GM23338 (cell line): Measurements from ENCODE around the gene RFX3. TPM values are rescaled to one million over a fixed set of nuclear protein-coding genes. Genes with fewer than 3 reads are reported as not detected.

Experiments used
- ATAC-seq: fragments of 200-7000 bp; cut with Tn5 transposase; 3 replicates; pipeline ENCODE4 v1.9.1; 2020
- DNase-seq: peaks from one replicate; pipeline ENCODE4 v3.0.0-alpha.2; 2015; ENCODE audit warnings: low spot score
- H2AFZ ChIP-seq: fragments of 200-600 bp; sonication (generic); 2 replicates; pipeline ENCODE4 v1.8.0; 2016; ENCODE audit warnings: antibody characterized with exemption, mild to moderate bottlenecking, moderate library complexity
- H3F3A ChIP-seq: fragments of 200-600 bp; sonication (generic); replicated peaks from 2 replicates; pipeline ENCODE4 v1.8.0; 2017; ENCODE audit warnings: antibody characterized with exemption, mixed run types, low read depth
- H3K27ac ChIP-seq: fragments of 200-600 bp; sonication (generic); 2 replicates; pipeline ENCODE4 v1.6.1; 2016; ENCODE audit warnings: low read depth
- H3K27me3 ChIP-seq: fragments of 200-600 bp; sonication (generic); 2 replicates; pipeline ENCODE4 v1.8.0; 2016; ENCODE audit warnings: mild to moderate bottlenecking, mixed run types, moderate library complexity; ENCODE audit not compliant: insufficient read depth
- H3K36me3 ChIP-seq: fragments of 200-600 bp; sonication (generic); 2 replicates; pipeline ENCODE4 v1.8.0; 2016; ENCODE audit warnings: mild to moderate bottlenecking; ENCODE audit not compliant: insufficient read depth
- H3K4me1 ChIP-seq: fragments of 200-600 bp; sonication (generic); 2 replicates; pipeline ENCODE4 v1.8.0; 2016; ENCODE audit warnings: mild to moderate bottlenecking, moderate library complexity; ENCODE audit not compliant: insufficient read depth
- H3K4me2 ChIP-seq: fragments of 200-600 bp; sonication (generic); 2 replicates; pipeline ENCODE4 v1.7.1; 2017; ENCODE audit warnings: mixed run types
- H3K4me3 ChIP-seq: fragments of 200-600 bp; sonication (generic); 2 replicates; pipeline ENCODE4 v1.6.1; 2016; ENCODE audit warnings: mixed run types
- H3K79me2 ChIP-seq: fragments of 200-600 bp; sonication (generic); replicated peaks from 2 replicates; pipeline ENCODE4 v1.8.0; 2017; ENCODE audit warnings: mild to moderate bottlenecking; ENCODE audit not compliant: insufficient read depth
- H3K9me2 ChIP-seq: fragments of 200-600 bp; sonication (generic); 2 replicates; pipeline ENCODE4 v1.8.0; 2017; ENCODE audit not compliant: insufficient read depth
- H4K20me1 ChIP-seq: fragments of 200-600 bp; sonication (generic); replicated peaks from 2 replicates; pipeline ENCODE4 v1.8.0; 2017; ENCODE audit warnings: mild to moderate bottlenecking; ENCODE audit not compliant: insufficient read depth
- H3K27ac Mint-ChIP-seq: 2 replicates; pipeline ENCODE4 v1.8.0; 2020; ENCODE audit warnings: inconsistent platforms, mild to moderate bottlenecking, moderate library complexity, mixed read lengths
- H3K27me3 Mint-ChIP-seq: 3 replicates; pipeline ENCODE4 v1.8.0; 2022; ENCODE audit warnings: low read depth, mild to moderate bottlenecking, moderate library complexity, mixed read lengths, inconsistent platforms; ENCODE audit not compliant: insufficient read depth, poor library complexity
- H3K36me3 Mint-ChIP-seq: 3 replicates; pipeline ENCODE4 v1.8.0; 2021; ENCODE audit warnings: low read depth, mild to moderate bottlenecking, inconsistent platforms, moderate library complexity, mixed read lengths
- H3K4me1 Mint-ChIP-seq: 3 replicates; pipeline ENCODE4 v1.8.0; 2020; ENCODE audit warnings: mild to moderate bottlenecking, inconsistent platforms, mixed read lengths
- H3K4me3 Mint-ChIP-seq: 3 replicates; pipeline ENCODE4 v1.8.0; 2021; ENCODE audit warnings: moderate library complexity, mild to moderate bottlenecking, inconsistent platforms, mixed read lengths
- H3K9me3 Mint-ChIP-seq: 3 replicates; pipeline ENCODE4 v1.8.0; 2020; ENCODE audit warnings: moderate library complexity, mild to moderate bottlenecking, inconsistent platforms, mixed read lengths
- CREB1 ChIP-seq: fragments of 250-450 bp; sonication (Bioruptor Pico); IDR thresholded peaks from 2 replicates; pipeline ENCODE4 v1.5.0; 2020; ENCODE audit warnings: low read depth, mild to moderate bottlenecking, moderate library complexity
- CTCF ChIP-seq, 2 experiments: fragments of 200-600 bp in 1 of 2; sonication (generic) in 1 of 2; conservative IDR thresholded peaks; 2 replicates each; pipeline versions ENCODE4 v1.5.1 to v1.6.1; 2016 to 2017; ENCODE audit warnings: antibody characterized with exemption in 2 of 2, low read depth in 2 of 2, mild to moderate bottlenecking in 2 of 2, moderate library complexity in 1 of 2
- ETS1 ChIP-seq: IDR thresholded peaks from 2 replicates; pipeline ENCODE4 v1.6.1; 2016; ENCODE audit warnings: antibody characterized with exemption
- EZH2 ChIP-seq: fragments of 200-600 bp; sonication (generic); IDR thresholded peaks from one replicate; pipeline ENCODE4 v1.8.0; 2017; ENCODE audit warnings: antibody characterized with exemption, mild to moderate bottlenecking, low read depth; ENCODE audit not compliant: unreplicated experiment
- EZH2phosphoT487 ChIP-seq: fragments of 200-600 bp; sonication (generic); IDR thresholded peaks from one replicate; pipeline ENCODE4 v1.8.1; 2018; ENCODE audit warnings: antibody characterized with exemption; ENCODE audit not compliant: unreplicated experiment
- JUNB ChIP-seq: IDR thresholded peaks from one replicate; pipeline ENCODE4 v1.6.1; 2016; ENCODE audit warnings: antibody characterized with exemption; ENCODE audit not compliant: unreplicated experiment
- NANOG ChIP-seq: IDR thresholded peaks from 2 replicates; pipeline ENCODE4 v1.6.1; 2016; ENCODE audit warnings: antibody characterized with exemption, borderline replicate concordance
- POLR2AphosphoS5 ChIP-seq: IDR thresholded peaks from 2 replicates; pipeline ENCODE4 v1.6.1; 2016; ENCODE audit warnings: antibody characterized with exemption, low read depth
- STAT1 ChIP-seq: IDR thresholded peaks from one replicate; pipeline ENCODE4 v1.6.1; 2016; ENCODE audit warnings: antibody characterized with exemption; ENCODE audit not compliant: unreplicated experiment
- polyA plus RNA-seq: library from polyadenylated mRNA; unstranded; fragments of >200 nt; fragmentation: Nextera tagmentation; extraction: Ambion mirVana; gene quantifications from 2 replicates; pipeline ENCODE4 v1.2.1, GENCODE V29; 2016
- total RNA-seq: library from RNA; depleted of rRNA; stranded (reverse); fragments of >200 nt; shearing (Covaris generic); gene quantifications from 2 replicates; pipeline ENCODE4 v1.2.3, GENCODE V29; 2014
- TF ChIP-seq, protein P1 (sequence below): fragments of 250-450 bp; sonication (Bioruptor Pico); IDR thresholded peaks from 2 replicates; pipeline ENCODE4 v1.5.0; 2020; ENCODE audit warnings: mild to moderate bottlenecking, moderate library complexity
- TF ChIP-seq, protein P2 (sequence below): IDR thresholded peaks from one replicate; pipeline ENCODE4 v1.6.1; 2018; ENCODE audit warnings: antibody characterized with exemption; ENCODE audit not compliant: unreplicated experiment

The RFX3 gene
- total and polyA plus RNA-seq, 2 experiments from 2014 or later = 9.8 to 22.1 TPM

DNA sequence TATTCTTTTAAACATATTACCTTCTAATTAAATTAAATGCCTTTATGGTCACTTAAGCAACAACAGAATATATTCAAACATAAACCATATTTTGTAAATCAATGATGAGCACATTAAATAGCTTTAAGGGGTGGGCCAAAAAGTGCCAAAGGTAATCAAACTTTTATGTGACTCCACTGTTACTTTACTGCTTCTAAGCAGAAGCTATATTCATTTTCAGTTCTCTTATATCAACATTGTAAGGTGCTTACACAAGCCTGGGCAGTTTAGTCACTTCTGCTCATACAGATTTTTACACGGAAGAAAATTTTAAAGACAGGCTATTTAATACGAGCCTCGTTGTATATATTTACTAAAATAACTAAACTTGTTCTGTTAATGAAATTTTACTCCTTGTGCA, 29.9 kb downstream of the RFX3 start:
- no peak overlapping the region for H3K4me3 ChIP-seq
- no peak overlapping the region for H3K4me3 Mint-ChIP-seq
- H3K4me1 ChIP-seq = peaks cover 20% of the 10 kb centered on the region
- no peaks in the 10 kb centered on the region for H3K9me2 ChIP-seq
- ATAC-seq (no peak), DNase-seq (no peak)
- TF ChIP-seq JUNB (no peak), EZH2 (no peak), NANOG (no peak), POLR2AphosphoS5 (no peak), STAT1 (no peak), CREB1 (CRISPR knock-in tag) (no peak), EZH2phosphoT487 (no peak)
- TF ChIP-seq, protein P1, sequence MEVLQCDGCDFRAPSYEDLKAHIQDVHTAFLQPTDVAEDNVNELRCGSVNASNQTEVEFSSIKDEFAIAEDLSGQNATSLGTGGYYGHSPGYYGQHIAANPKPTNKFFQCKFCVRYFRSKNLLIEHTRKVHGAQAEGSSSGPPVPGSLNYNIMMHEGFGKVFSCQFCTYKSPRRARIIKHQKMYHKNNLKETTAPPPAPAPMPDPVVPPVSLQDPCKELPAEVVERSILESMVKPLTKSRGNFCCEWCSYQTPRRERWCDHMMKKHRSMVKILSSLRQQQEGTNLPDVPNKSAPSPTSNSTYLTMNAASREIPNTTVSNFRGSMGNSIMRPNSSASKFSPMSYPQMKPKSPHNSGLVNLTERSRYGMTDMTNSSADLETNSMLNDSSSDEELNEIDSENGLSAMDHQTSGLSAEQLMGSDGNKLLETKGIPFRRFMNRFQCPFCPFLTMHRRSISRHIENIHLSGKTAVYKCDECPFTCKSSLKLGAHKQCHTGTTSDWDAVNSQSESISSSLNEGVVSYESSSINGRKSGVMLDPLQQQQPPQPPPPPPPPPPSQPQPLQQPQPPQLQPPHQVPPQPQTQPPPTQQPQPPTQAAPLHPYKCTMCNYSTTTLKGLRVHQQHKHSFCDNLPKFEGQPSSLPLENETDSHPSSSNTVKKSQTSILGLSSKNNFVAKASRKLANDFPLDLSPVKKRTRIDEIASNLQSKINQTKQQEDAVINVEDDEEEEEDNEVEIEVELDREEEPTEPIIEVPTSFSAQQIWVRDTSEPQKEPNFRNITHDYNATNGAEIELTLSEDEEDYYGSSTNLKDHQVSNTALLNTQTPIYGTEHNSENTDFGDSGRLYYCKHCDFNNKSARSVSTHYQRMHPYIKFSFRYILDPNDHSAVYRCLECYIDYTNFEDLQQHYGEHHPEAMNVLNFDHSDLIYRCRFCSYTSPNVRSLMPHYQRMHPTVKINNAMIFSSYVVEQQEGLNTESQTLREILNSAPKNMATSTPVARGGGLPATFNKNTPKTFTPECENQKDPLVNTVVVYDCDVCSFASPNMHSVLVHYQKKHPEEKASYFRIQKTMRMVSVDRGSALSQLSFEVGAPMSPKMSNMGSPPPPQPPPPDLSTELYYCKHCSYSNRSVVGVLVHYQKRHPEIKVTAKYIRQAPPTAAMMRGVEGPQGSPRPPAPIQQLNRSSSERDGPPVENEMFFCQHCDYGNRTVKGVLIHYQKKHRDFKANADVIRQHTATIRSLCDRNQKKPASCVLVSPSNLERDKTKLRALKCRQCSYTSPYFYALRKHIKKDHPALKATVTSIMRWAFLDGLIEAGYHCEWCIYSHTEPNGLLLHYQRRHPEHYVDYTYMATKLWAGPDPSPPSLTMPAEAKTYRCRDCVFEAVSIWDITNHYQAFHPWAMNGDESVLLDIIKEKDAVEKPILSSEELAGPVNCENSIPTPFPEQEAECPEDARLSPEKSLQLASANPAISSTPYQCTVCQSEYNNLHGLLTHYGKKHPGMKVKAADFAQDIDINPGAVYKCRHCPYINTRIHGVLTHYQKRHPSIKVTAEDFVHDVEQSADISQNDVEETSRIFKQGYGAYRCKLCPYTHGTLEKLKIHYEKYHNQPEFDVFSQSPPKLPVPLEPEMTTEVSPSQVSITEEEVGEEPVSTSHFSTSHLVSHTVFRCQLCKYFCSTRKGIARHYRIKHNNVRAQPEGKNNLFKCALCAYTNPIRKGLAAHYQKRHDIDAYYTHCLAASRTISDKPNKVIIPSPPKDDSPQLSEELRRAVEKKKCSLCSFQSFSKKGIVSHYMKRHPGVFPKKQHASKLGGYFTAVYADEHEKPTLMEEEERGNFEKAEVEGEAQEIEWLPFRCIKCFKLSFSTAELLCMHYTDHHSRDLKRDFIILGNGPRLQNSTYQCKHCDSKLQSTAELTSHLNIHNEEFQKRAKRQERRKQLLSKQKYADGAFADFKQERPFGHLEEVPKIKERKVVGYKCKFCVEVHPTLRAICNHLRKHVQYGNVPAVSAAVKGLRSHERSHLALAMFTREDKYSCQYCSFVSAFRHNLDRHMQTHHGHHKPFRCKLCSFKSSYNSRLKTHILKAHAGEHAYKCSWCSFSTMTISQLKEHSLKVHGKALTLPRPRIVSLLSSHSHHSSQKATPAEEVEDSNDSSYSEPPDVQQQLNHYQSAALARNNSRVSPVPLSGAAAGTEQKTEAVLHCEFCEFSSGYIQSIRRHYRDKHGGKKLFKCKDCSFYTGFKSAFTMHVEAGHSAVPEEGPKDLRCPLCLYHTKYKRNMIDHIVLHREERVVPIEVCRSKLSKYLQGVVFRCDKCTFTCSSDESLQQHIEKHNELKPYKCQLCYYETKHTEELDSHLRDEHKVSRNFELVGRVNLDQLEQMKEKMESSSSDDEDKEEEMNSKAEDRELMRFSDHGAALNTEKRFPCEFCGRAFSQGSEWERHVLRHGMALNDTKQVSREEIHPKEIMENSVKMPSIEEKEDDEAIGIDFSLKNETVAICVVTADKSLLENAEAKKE (CRISPR knock-in tag) = no peak
- H3F3A ChIP-seq = no peaks in the 10 kb centered on the region
- no peak overlapping the region for H2AFZ ChIP-seq
- no peak overlapping the region for H3K27ac ChIP-seq
- H3K4me1 Mint-ChIP-seq = peaks cover 16% of the 10 kb centered on the region
- no peak overlapping the region for H3K27ac Mint-ChIP-seq
- H4K20me1 ChIP-seq = no peaks in the 10 kb centered on the region
- H3K4me2 ChIP-seq = no peak overlapping the region
- H3K27me3 Mint-ChIP-seq = no peaks in the 10 kb centered on the region
- H3K27me3 ChIP-seq = no peaks in the 10 kb centered on the region
- H3K36me3 Mint-ChIP-seq = no peaks in the 10 kb centered on the region
- no peaks in the 10 kb centered on the region for H3K9me3 Mint-ChIP-seq
- H3K36me3 ChIP-seq = no peaks in the 10 kb centered on the region
- H3K79me2 ChIP-seq = peaks cover 31% of the 10 kb centered on the region

- Mint-ChIP-seq H3K9me3 (no peaks in the 10 kb centered on the region), H3K4me3 (no peak overlapping the region), H3K27me3 (no peaks in the 10 kb centered on the region), H3K27ac (no peak overlapping the region), H3K36me3 (no peaks in the 10 kb centered on the region), H3K4me1 (no peaks in the 10 kb centered on the region)
- H3K27ac ChIP-seq = no peak overlapping the region
- no peaks in the 10 kb centered on the region for H3F3A ChIP-seq
- no peak overlapping the region for H2AFZ ChIP-seq
- H3K4me1 ChIP-seq = no peaks in the 10 kb centered on the region
- H4K20me1 ChIP-seq = no peaks in the 10 kb centered on the region
- no peaks in the 10 kb centered on the region for H3K27me3 ChIP-seq
- DNase-seq = no peak
- ATAC-seq = no peak
- H3K4me2 ChIP-seq = no peak overlapping the region
- peaks cover 26% of the 10 kb centered on the region for H3K79me2 ChIP-seq
- no peak overlapping the region for H3K4me3 ChIP-seq
- no peaks in the 10 kb centered on the region for H3K36me3 ChIP-seq
- H3K9me2 ChIP-seq = no peaks in the 10 kb centered on the region
- no peak for TF ChIP-seq CREB1 (CRISPR knock-in tag)
- TF ChIP-seq STAT1 = no peak
- TF ChIP-seq ETS1 = no peak
- no peak for TF ChIP-seq CTCF (conservative IDR thresholded peaks at IDR 0.05; ENCODE audit: low read depth in 2 of 2)
- TF ChIP-seq EZH2 = no peak
- TF ChIP-seq, protein P2, sequence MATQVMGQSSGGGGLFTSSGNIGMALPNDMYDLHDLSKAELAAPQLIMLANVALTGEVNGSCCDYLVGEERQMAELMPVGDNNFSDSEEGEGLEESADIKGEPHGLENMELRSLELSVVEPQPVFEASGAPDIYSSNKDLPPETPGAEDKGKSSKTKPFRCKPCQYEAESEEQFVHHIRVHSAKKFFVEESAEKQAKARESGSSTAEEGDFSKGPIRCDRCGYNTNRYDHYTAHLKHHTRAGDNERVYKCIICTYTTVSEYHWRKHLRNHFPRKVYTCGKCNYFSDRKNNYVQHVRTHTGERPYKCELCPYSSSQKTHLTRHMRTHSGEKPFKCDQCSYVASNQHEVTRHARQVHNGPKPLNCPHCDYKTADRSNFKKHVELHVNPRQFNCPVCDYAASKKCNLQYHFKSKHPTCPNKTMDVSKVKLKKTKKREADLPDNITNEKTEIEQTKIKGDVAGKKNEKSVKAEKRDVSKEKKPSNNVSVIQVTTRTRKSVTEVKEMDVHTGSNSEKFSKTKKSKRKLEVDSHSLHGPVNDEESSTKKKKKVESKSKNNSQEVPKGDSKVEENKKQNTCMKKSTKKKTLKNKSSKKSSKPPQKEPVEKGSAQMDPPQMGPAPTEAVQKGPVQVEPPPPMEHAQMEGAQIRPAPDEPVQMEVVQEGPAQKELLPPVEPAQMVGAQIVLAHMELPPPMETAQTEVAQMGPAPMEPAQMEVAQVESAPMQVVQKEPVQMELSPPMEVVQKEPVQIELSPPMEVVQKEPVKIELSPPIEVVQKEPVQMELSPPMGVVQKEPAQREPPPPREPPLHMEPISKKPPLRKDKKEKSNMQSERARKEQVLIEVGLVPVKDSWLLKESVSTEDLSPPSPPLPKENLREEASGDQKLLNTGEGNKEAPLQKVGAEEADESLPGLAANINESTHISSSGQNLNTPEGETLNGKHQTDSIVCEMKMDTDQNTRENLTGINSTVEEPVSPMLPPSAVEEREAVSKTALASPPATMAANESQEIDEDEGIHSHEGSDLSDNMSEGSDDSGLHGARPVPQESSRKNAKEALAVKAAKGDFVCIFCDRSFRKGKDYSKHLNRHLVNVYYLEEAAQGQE = no peak
Measured at GRCh38 chr9:3492214-3492613, 33.6 kb downstream of the RFX3 start.
